ENCODE data around the gene CCL25. TPM values are rescaled to one million over a fixed set of nuclear protein-coding genes. Genes with fewer than 3 reads are reported as not detected.

CCL25 gene
- not detected in 5 replicates for total RNA-seq (2022; extraction: Qiagen RNA extraction)

GRCh38 chr19:8052464-8052859, at the start of gene CCL25:
Gene CCL25, plus strand, starts transcription at chr19:8052760. Its CDS starts 290 bp downstream, at chr19:8053050.

GRCh38 chr19:8005534-8006256, 46.9 kb upstream of the CCL25 start, which contains the start of gene ELAVL1:
Gene ELAVL1, minus strand, starts transcription at chr19:8005641. Its CDS starts 13,826 bp downstream, at chr19:7991815.

Other genes starting within 250 kb of the CCL25 start
- 1.3 to 2.1 TPM (median 1.8 TPM) in 5 replicates for gene EVI5L, start 222.5 kb upstream of the CCL25 start, total RNA-seq (2022; extraction: Qiagen RNA extraction)
- gene PRR36, start 178.4 kb upstream of the CCL25 start, total RNA-seq (2022; extraction: Qiagen RNA extraction) = 0.21 to 0.67 TPM (median 0.41 TPM) in 5 replicates
- 4.9 to 6.7 TPM (median 6.0 TPM) in 5 replicates for gene LRRC8E, start 164.2 kb upstream of the CCL25 start, total RNA-seq (2022; extraction: Qiagen RNA extraction)
- gene MAP2K7, start 148.9 kb upstream of the CCL25 start, total RNA-seq (2022; extraction: Qiagen RNA extraction) = 13.3 to 15.8 TPM (median 14.8 TPM) in 5 replicates
- 1.0 to 2.4 TPM (median 1.6 TPM) in 5 replicates for gene TGFBR3L, start 137.9 kb upstream of the CCL25 start, total RNA-seq (2022; extraction: Qiagen RNA extraction)
- 19.8 to 29.6 TPM (median 29.0 TPM) in 5 replicates for gene SNAPC2, start 132.4 kb upstream of the CCL25 start, total RNA-seq (2022; extraction: Qiagen RNA extraction)
- gene CTXN1, start 126.6 kb upstream of the CCL25 start, total RNA-seq (2022; extraction: Qiagen RNA extraction) = 7.7 to 21.3 TPM (median 20.5 TPM) in 5 replicates
- gene TIMM44, start 109.1 kb upstream of the CCL25 start, total RNA-seq (2022; extraction: Qiagen RNA extraction) = 24.2 to 28.9 TPM (median 25.6 TPM) in 5 replicates
- gene ELAVL1, start 47.1 kb upstream of the CCL25 start, total RNA-seq (2022; extraction: Qiagen RNA extraction) = 60.9 to 81.8 TPM (median 64.9 TPM) in 5 replicates
- 0.01 to 0.17 TPM in 2 of 5 replicates, not detected in the others for gene FBN3, start 96.8 kb downstream of the CCL25 start, total RNA-seq (2022; extraction: Qiagen RNA extraction)
- 2.6 to 3.8 TPM (median 2.7 TPM) in 5 replicates for gene CERS4, start 156.6 kb downstream of the CCL25 start, total RNA-seq (2022; extraction: Qiagen RNA extraction)